Colonic mucosa (tissue), 4 donors: ENCODE results near the gene FBLN7. TPM values are rescaled to one million over a fixed set of nuclear protein-coding genes. Genes with fewer than 3 reads are reported as not detected.

Experiments
- DNase-seq: peaks from one replicate; pipeline ENCODE4 v3.0.0-alpha.2; 2020
- H3K27ac ChIP-seq: fragments of 200-600 bp; one replicate; pipeline ENCODE4 v1.8.0; 2021
- H3K27me3 ChIP-seq: fragments of 200-600 bp; one replicate; pipeline ENCODE4 v1.8.0; 2021
- H3K36me3 ChIP-seq: fragments of 200-600 bp; one replicate; pipeline ENCODE4 v1.8.0; 2021
- H3K4me1 ChIP-seq: fragments of 200-600 bp; one replicate; pipeline ENCODE4 v1.8.0; 2021; ENCODE audit warnings: mild to moderate bottlenecking
- H3K4me3 ChIP-seq: fragments of 200-600 bp; one replicate; pipeline ENCODE4 v1.8.0; 2021
- H3K9ac ChIP-seq, 2 donors: one replicate each; pipeline ENCODE4 v1.7.0; 2013; ENCODE audit warnings: control low read depth in 2 of 2, low read depth in 2 of 2, low read length in 2 of 2
- H3K9me3 ChIP-seq: fragments of 200-600 bp; one replicate; pipeline ENCODE4 v1.8.0; 2021
- intact Hi-C: fragments of 100-400 bp; cut with DNase I; formaldehyde crosslinking; loops from one replicate; pipeline ENCODE4 v1.14.1; 2022
- total RNA-seq, 2 donors: library from RNA; stranded (reverse); fragmentation: NEBNext Ultra II Directional in 1 of 2; extraction: Animal tissue kit (Norgen Biotek cat#: 25700) in 1 of 2; gene quantifications; one replicate each; pipeline ENCODE4 v1.2.1, GENCODE V29; 2021
- TF ChIP-seq, protein P1 (sequence below): fragments of 200-600 bp; IDR thresholded peaks from one replicate; pipeline ENCODE4 v1.8.0; 2022; ENCODE audit warnings: antibody characterized with exemption, mild to moderate bottlenecking
- donor health status: healthy.
- donor health status: DM: no; HTN: no; CAD: no.
- donor health status: DM: no; HTN: no; CAD: no.

The FBLN7 gene
- total RNA-seq, 2 donors from 2014 or later: 0.10 to 0.66 TPM

DNA sequence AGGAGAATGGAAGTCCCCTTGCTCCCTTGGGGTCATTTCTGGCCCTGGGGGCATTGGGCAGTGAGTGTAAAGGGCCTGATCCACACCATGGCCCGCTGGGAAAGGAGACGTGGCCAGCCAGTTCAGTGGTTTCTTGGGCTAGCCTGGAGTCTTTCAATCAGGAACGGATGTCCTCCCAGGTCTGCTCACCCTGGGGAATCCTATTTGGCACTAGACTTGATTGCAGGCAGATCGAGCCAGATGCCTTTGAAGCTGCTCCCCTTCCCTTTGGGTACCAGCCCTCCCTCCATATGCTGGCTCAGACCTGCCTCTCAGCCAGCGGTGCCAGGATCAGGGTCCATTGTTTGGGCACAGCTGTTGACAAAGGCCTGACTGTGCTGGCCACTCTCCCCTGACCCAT, 11.0 kb downstream of the FBLN7 start:
- no peak overlapping the region for H3K27ac ChIP-seq
- peak; percentile 14 for DNase-seq
- no peak overlapping the region for H3K9ac ChIP-seq
- TF ChIP-seq, protein P1, sequence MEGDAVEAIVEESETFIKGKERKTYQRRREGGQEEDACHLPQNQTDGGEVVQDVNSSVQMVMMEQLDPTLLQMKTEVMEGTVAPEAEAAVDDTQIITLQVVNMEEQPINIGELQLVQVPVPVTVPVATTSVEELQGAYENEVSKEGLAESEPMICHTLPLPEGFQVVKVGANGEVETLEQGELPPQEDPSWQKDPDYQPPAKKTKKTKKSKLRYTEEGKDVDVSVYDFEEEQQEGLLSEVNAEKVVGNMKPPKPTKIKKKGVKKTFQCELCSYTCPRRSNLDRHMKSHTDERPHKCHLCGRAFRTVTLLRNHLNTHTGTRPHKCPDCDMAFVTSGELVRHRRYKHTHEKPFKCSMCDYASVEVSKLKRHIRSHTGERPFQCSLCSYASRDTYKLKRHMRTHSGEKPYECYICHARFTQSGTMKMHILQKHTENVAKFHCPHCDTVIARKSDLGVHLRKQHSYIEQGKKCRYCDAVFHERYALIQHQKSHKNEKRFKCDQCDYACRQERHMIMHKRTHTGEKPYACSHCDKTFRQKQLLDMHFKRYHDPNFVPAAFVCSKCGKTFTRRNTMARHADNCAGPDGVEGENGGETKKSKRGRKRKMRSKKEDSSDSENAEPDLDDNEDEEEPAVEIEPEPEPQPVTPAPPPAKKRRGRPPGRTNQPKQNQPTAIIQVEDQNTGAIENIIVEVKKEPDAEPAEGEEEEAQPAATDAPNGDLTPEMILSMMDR: no peak
- no peaks in the 10 kb centered on the region for H3K36me3 ChIP-seq
- no peaks in the 10 kb centered on the region for H3K9me3 ChIP-seq
- no peaks in the 10 kb centered on the region for H3K27me3 ChIP-seq
- intact Hi-C loops: no loop called here
- H3K4me1 ChIP-seq: no peaks in the 10 kb centered on the region
- no peak overlapping the region for H3K4me3 ChIP-seq

DNA sequence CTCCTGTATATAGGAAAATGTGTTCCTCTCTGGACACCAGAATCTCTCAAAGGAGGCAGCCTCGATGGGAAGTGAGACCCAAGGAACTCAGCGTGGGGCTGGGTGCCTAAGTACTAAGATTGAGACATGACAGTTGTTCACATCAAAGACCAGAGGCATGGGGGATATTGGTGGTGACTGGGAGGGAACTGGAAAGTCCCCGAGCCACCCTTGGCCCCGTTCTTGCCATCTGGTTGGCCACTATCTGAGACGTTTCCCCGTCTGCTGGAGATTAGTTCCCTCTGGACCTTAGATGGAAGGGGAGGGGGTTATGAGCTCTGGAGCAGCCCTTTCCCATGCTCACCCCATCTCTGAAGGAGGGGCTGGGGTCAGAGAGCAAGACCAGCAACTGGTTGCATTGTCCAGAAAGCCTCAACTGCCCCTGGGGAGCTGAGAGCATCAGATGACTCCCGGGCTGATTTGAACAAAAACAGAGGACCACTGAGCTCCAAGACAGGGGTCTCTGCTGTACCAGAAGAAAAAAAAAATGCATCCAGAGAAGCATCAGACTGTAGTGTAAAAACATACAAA, 11.8 kb downstream of the FBLN7 start:
- intact Hi-C loops: no loop called here
- H3K27ac ChIP-seq: no peak overlapping the region
- H3K9me3 ChIP-seq: no peaks in the 10 kb centered on the region
- H3K36me3 ChIP-seq: no peaks in the 10 kb centered on the region
- H3K4me3 ChIP-seq: no peak overlapping the region
- no peaks in the 10 kb centered on the region for H3K4me1 ChIP-seq
- TF ChIP-seq, protein P1: no peak
- no peaks in the 10 kb centered on the region for H3K27me3 ChIP-seq
- peak; percentile 7 for DNase-seq
- H3K9ac ChIP-seq: no peak overlapping the region

DNA sequence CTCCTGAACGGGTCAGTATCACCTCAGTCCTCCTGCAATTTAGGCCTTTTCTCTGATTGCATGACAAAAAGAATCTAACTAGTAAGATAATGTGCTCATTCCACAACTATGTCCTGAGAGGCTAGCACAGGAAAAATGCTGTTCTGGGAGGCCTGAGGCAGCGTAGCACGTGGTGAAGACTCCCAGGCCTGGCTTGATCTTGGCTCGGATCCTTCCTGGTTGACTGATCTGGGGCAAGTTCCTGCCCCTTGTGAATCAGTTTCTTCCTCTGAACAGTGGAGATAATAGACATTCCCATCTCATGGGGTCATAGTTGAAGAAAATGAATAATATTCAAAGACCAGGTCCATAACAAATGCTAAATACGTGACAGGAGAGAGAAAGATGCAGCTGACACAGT, 12.3 kb downstream of the FBLN7 start:
- Histone ChIP-seq H3K4me1 (no peaks in the 10 kb centered on the region), H3K4me3 (no peak overlapping the region), H3K27ac (no peak overlapping the region), H3K9me3 (no peaks in the 10 kb centered on the region), H3K27me3 (no peaks in the 10 kb centered on the region), H3K9ac (no peak overlapping the region), H3K36me3 (no peaks in the 10 kb centered on the region)
- intact Hi-C loops: no loop called here
- DNase-seq: peak; percentile 3
- TF ChIP-seq, protein P1: no peak

DNA sequence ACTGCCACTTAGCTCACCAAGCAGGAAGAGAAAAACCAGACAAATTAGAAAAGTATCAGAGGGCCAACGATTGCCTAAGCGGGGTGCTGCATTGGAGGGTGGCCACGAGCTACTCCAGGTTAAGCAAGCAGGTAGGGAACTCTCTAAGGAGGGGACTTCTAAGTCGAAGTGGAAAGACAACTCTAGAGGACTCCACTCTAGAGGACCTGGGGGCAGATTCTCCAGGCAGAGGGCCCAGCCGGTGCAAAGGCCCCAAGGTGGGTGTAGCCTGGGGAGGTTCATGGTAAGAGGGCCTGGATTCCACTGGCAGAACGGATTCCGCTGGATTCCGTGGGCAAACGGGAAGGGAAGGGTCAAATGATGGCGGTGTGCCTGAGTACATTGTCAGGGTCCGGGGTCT, 12.7 kb downstream of the FBLN7 start:
- Histone ChIP-seq H3K9ac (no peak overlapping the region), H3K36me3 (no peaks in the 10 kb centered on the region), H3K9me3 (no peaks in the 10 kb centered on the region), H3K4me3 (no peak overlapping the region), H3K4me1 (no peaks in the 10 kb centered on the region), H3K27me3 (no peaks in the 10 kb centered on the region), H3K27ac (no peak overlapping the region)
- intact Hi-C loops: no loop called here
- peak; percentile 13 for DNase-seq
- TF ChIP-seq, protein P1: no peak

DNA sequence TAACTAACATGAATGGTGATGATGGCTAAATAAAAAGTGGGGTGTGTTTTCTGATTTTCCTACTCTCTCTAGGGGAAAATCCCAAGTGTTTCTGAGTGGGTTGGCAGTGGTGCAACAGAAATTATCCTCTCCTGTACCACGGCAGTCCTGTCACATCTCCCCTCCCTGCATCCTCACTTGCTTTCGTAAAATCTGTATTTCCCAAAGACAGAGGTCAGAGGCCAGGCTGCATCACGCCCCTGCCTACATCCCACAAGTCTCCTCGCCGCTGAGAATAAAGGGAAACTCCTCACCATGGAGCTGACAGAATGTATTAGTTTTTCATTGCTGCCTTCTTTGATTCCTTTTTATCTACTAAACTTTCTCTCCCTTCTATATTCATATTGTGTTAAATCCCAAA, 13.1 kb downstream of the FBLN7 start:
- H3K9me3 ChIP-seq: no peaks in the 10 kb centered on the region
- no peaks in the 10 kb centered on the region for H3K36me3 ChIP-seq
- H3K4me1 ChIP-seq: no peaks in the 10 kb centered on the region
- H3K9ac ChIP-seq: no peak overlapping the region
- TF ChIP-seq, protein P1: no peak
- no peak for DNase-seq
- no peak overlapping the region for H3K4me3 ChIP-seq
- no peak overlapping the region for H3K27ac ChIP-seq
- intact Hi-C loops: no loop called here
- H3K27me3 ChIP-seq: no peaks in the 10 kb centered on the region
